CD4-positive, alpha-beta T cell (primary cell): Measurements from ENCODE around the gene ZNRF3. TPM values are rescaled to one million over a fixed set of nuclear protein-coding genes. Genes with fewer than 3 reads are reported as not detected.

Experiments
- ATAC-seq: fragments of 200-7000 bp; cut with Tn5 transposase; one replicate; pipeline ENCODE4 v1.10.0; 2022; ENCODE audit warnings: mild to moderate bottlenecking; ENCODE audit not compliant: poor library complexity
- CTCF ChIA-PET: fragments of 350-600 bp; sonication (Branson Sonifier 250); formaldehyde crosslinking; loops from one replicate; lab custom pipeline; 2021; ENCODE audit warnings: antibody characterized with exemption, inconsistent platforms; lab: Charles Lee
- POLR2A ChIA-PET: fragments of 350-600 bp; sonication (Branson Sonifier 250); formaldehyde crosslinking; loops from one replicate; lab custom pipeline; 2021; ENCODE audit warnings: antibody characterized with exemption, inconsistent platforms; lab: Charles Lee
- DNase-seq, 14 experiments: peaks; one replicate each; pipeline ENCODE4 v3.0.0-alpha.2; 2013 to 2020; ENCODE audit warnings: mixed read lengths in 2 of 14
- H3K27ac ChIP-seq, 2 donors: one replicate each; pipeline versions ENCODE4 v1.5.1 to v1.7.0; 2013; ENCODE audit warnings: low read length in 2 of 2, low read depth in 1 of 2, mild to moderate bottlenecking in 1 of 2
- H3K27me3 ChIP-seq, 2 experiments: 1 replicate in 1 of 2; 2 replicates in 1 of 2; pipeline versions ENCODE4 v1.6.1 to v1.7.0; 2013; ENCODE audit warnings: low read length in 2 of 2, control low read depth in 1 of 2, mild to moderate bottlenecking in 1 of 2, moderate library complexity in 1 of 2; ENCODE audit not compliant: insufficient read depth in 2 of 2, control insufficient read depth in 1 of 2
- H3K36me3 ChIP-seq: one replicate; pipeline ENCODE4 v1.6.1; 2013; ENCODE audit warnings: low read length, control low read depth; ENCODE audit not compliant: insufficient read depth
- H3K4me1 ChIP-seq: one replicate; pipeline ENCODE4 v1.6.1; 2013; ENCODE audit warnings: low read length, control low read depth; ENCODE audit not compliant: insufficient read depth
- H3K4me3 ChIP-seq: one replicate; pipeline ENCODE4 v1.5.1; 2013; ENCODE audit warnings: mild to moderate bottlenecking, low read length, moderate library complexity
- H3K9me3 ChIP-seq, 2 experiments: 1 replicate in 1 of 2; 2 replicates in 1 of 2; pipeline versions ENCODE4 v1.6.1 to v1.7.0; 2013; ENCODE audit warnings: low read length in 2 of 2, mild to moderate bottlenecking in 2 of 2, control low read depth in 1 of 2, moderate library complexity in 1 of 2; ENCODE audit not compliant: control insufficient read depth in 1 of 2, insufficient read depth in 1 of 2
- H3K27ac Mint-ChIP-seq: one replicate; pipeline ENCODE4 v1.8.0; 2020; ENCODE audit warnings: mixed read lengths
- H3K27me3 Mint-ChIP-seq: one replicate; pipeline ENCODE4 v1.8.0; 2021; ENCODE audit warnings: mixed read lengths
- H3K36me3 Mint-ChIP-seq: one replicate; pipeline ENCODE4 v1.8.0; 2021; ENCODE audit warnings: low read depth, mixed read lengths
- H3K4me1 Mint-ChIP-seq: one replicate; pipeline ENCODE4 v1.8.0; 2021; ENCODE audit warnings: low read depth, mixed read lengths
- H3K4me3 Mint-ChIP-seq: one replicate; pipeline ENCODE4 v1.8.0; 2020; ENCODE audit warnings: mild to moderate bottlenecking, mixed read lengths
- H3K9me3 Mint-ChIP-seq: one replicate; pipeline ENCODE4 v1.8.0; 2020; ENCODE audit warnings: mixed read lengths
- intact Hi-C, 2 experiments: fragments of 100-400 bp; cut with DNase I in 1 of 2; cut with micrococcal nuclease in 1 of 2; formaldehyde crosslinking; loops; one replicate each; pipeline versions ENCODE4 v1.15.1 to v1.9.0; 2023 to 2025; cut with DNase I, micrococcal nuclease
- total RNA-seq, 174 experiments: library from RNA in 2 of 174; stranded (reverse) in 2 of 174; gene quantifications; one replicate each; pipeline ENCODE4 v1.2.3 and lab custom pipeline; 2021 to 2026
- TF ChIP-seq, protein P1 (sequence below): fragments of 200-600 bp; IDR thresholded peaks from one replicate; pipeline ENCODE4 v1.8.0; 2022; ENCODE audit warnings: antibody characterized with exemption, mild to moderate bottlenecking

The ZNRF3 gene
- total RNA-seq, 2 experiments from 2014 or later = 0.38 to 0.61 TPM

DNA sequence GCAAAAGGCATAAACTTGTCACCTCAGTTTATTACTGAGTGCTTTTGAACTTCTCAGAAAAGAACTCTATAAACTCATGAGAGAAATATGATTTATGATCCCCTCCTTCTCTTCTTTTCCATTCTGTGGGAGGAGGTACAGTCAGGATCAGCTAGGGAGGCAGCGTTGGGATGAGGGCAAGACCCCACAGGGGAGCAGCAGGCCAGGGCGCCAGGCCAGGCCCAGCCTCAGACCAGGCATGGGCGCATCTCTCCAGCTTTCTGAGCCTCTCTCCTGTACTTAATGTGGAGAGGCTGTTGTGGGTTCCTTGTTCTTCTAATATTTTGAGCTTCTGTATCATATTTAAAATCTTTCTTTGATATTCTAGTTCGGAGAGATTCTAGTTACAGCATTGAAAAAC is 106.5 kb downstream of the ZNRF3 start:
- no peak overlapping the region for H3K4me3 Mint-ChIP-seq
- peaks cover 5% of the 10 kb centered on the region for H3K27me3 Mint-ChIP-seq
- TF ChIP-seq, protein P1, sequence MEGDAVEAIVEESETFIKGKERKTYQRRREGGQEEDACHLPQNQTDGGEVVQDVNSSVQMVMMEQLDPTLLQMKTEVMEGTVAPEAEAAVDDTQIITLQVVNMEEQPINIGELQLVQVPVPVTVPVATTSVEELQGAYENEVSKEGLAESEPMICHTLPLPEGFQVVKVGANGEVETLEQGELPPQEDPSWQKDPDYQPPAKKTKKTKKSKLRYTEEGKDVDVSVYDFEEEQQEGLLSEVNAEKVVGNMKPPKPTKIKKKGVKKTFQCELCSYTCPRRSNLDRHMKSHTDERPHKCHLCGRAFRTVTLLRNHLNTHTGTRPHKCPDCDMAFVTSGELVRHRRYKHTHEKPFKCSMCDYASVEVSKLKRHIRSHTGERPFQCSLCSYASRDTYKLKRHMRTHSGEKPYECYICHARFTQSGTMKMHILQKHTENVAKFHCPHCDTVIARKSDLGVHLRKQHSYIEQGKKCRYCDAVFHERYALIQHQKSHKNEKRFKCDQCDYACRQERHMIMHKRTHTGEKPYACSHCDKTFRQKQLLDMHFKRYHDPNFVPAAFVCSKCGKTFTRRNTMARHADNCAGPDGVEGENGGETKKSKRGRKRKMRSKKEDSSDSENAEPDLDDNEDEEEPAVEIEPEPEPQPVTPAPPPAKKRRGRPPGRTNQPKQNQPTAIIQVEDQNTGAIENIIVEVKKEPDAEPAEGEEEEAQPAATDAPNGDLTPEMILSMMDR = no peak
- Histone ChIP-seq H3K4me3 (no peak overlapping the region), H3K4me1 (no peaks in the 10 kb centered on the region), H3K9me3 (peaks cover 0 to 3% of the 10 kb centered on the region in 2 experiments), H3K27ac (no peak overlapping the region), H3K36me3 (no peaks in the 10 kb centered on the region), H3K27me3 (no peaks in the 10 kb centered on the region)
- ChIA-PET POLR2A (no interaction called here), CTCF (no interaction called here)
- DNase-seq (no peak), ATAC-seq (no peak)
- H3K9me3 Mint-ChIP-seq = peaks cover 3% of the 10 kb centered on the region
- no peak overlapping the region for H3K27ac Mint-ChIP-seq
- intact Hi-C loops = no loop called here
- no peaks in the 10 kb centered on the region for H3K4me1 Mint-ChIP-seq
- no peaks in the 10 kb centered on the region for H3K36me3 Mint-ChIP-seq

DNA sequence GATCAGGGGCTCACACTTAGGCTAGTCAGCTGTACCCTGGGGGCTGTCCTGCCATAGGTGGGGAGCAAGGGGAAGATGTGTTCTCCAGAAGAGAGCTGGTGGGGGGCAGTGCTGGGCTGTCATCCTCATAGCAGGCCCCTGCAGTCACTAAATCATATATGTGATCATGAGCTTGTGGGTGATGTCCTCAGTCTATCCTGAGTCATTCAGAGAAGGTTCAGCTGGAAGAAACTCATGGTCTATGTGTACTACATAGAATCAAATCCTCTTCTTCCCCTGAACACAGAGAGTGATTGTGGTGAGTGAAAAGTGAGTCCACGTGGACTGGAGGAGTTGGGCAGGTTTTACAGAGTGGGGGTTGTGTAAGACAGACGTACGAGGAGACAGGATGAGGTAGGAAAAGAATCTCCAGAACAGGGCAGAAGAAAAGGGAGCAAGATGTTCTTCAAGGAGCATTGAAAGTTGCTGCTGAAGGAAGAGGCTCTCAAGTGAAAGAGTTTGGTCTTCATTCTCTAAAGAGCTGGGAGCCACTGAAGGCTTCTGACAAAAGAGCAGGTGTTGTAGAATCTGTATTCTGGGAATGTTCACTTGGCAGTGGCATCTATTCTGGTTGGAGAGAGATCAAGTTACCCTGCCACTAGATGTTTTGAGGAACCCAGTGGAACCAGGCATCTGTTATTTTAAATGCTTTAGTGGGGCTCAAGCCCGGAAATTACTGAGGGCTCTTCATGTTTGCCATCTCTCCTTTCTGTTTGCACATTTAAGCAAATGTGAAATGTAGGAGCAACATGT is 109.4 kb downstream of the ZNRF3 start:
- H3K4me3 ChIP-seq = no peak overlapping the region
- no peak overlapping the region for H3K27ac ChIP-seq
- CTCF ChIA-PET = no interaction called here
- Mint-ChIP-seq H3K27ac (no peak overlapping the region), H3K27me3 (peaks cover 10% of the 10 kb centered on the region), H3K9me3 (no peaks in the 10 kb centered on the region), H3K4me1 (no peaks in the 10 kb centered on the region), H3K4me3 (no peak overlapping the region), H3K36me3 (no peaks in the 10 kb centered on the region)
- POLR2A ChIA-PET = no interaction called here
- no peaks in the 10 kb centered on the region for H3K27me3 ChIP-seq
- TF ChIP-seq, protein P1 = no peak
- H3K9me3 ChIP-seq = no peaks in the 10 kb centered on the region
- intact Hi-C loops = no loop called here
- ATAC-seq = no peak
- no peaks in the 10 kb centered on the region for H3K36me3 ChIP-seq
- no peak for DNase-seq
- no peaks in the 10 kb centered on the region for H3K4me1 ChIP-seq

DNA sequence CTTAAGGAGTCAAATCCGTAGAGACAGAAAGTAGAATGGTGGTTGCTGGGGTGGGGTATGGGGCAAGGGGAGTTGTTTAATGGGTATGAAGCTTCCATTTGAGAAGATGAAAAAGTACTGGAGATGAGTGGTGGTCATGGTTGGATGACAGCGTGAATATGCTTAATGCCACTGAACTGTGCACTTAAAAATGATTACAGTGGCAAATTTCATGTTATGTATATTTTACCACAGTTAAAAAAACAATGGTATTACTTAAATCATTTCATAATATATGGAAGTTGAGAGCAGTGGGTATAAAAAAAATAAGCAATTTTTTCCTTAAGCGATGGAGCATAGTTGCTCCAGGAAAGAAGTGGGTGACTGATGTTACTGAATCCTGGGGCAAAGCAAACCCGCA is 111.2 kb downstream of the ZNRF3 start:
- TF ChIP-seq, protein P1 = no peak
- no peaks in the 10 kb centered on the region for H3K36me3 Mint-ChIP-seq
- Histone ChIP-seq H3K9me3 (no peaks in the 10 kb centered on the region), H3K4me1 (no peaks in the 10 kb centered on the region), H3K36me3 (no peaks in the 10 kb centered on the region), H3K27ac (no peak overlapping the region), H3K4me3 (no peak overlapping the region), H3K27me3 (no peaks in the 10 kb centered on the region)
- H3K27ac Mint-ChIP-seq = no peak overlapping the region
- DNase-seq (no peak), ATAC-seq (no peak)
- H3K4me1 Mint-ChIP-seq = no peaks in the 10 kb centered on the region
- POLR2A ChIA-PET = no interaction called here
- intact Hi-C loops = no loop called here
- CTCF ChIA-PET = no interaction called here
- H3K4me3 Mint-ChIP-seq = no peak overlapping the region
- peaks cover 10% of the 10 kb centered on the region for H3K27me3 Mint-ChIP-seq
- H3K9me3 Mint-ChIP-seq = no peaks in the 10 kb centered on the region
